ENCODE results near the gene PPL.

PPL gene

DNA sequence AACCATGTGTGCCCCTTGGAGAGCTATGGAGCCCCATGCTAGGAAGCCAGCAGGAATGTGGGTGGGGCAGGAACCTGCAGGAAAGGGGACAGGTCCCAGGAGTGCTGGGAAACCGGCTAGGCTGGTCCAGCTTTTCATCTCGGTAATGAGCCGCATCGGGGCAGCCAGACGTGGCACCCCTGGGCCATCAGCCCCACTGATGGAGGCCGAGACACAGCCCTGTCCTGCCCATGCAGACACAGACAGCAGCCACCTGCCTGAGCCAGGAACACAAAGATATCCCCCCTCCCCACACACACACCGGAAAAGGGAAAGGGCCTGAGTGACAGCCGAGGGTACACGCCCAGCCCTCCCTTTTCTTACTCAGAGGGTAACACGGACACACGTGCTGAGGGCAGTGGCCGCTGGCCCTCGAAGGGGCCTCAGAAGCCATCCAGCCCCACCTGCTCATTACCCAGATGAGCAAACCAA, 18.1 kb downstream of the PPL start:
- in situ Hi-C loops (cut with HindIII; ENCODE audit: low pct_ligation_motif_present, low sequenced_read_pairs), result no loop called here
- no peak overlapping the region for H3K27ac ChIP-seq

DNA sequence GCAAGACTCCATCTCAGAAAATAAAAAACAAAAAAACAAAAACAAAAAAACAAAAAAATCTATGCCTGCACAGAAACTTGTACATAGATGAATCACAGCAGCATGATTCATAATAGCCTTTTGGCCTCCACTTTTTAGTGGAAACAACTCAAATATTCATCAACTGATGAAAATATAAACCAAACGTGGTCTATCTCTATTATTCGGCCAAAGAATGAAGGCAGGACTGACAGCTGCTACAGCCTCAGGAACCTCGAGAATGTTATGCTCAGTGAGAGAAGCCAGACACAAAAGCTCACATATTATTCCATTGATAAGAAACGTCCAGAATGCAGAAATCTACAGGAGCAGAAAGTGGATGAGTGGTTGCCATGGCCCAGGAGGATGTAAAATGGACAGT, 19.8 kb downstream of the PPL start:
- Histone ChIP-seq H3K27ac (peak overlapping the region; percentile 61), H3K4me3 (ENCODE audit: low read depth, low read length) (no peak overlapping the region), H3K36me3 (replicated peaks) (no peaks in the 10 kb centered on the region), H3K27me3 (replicated peaks) (no peaks in the 10 kb centered on the region)
- TF ChIP-seq, protein P1, sequence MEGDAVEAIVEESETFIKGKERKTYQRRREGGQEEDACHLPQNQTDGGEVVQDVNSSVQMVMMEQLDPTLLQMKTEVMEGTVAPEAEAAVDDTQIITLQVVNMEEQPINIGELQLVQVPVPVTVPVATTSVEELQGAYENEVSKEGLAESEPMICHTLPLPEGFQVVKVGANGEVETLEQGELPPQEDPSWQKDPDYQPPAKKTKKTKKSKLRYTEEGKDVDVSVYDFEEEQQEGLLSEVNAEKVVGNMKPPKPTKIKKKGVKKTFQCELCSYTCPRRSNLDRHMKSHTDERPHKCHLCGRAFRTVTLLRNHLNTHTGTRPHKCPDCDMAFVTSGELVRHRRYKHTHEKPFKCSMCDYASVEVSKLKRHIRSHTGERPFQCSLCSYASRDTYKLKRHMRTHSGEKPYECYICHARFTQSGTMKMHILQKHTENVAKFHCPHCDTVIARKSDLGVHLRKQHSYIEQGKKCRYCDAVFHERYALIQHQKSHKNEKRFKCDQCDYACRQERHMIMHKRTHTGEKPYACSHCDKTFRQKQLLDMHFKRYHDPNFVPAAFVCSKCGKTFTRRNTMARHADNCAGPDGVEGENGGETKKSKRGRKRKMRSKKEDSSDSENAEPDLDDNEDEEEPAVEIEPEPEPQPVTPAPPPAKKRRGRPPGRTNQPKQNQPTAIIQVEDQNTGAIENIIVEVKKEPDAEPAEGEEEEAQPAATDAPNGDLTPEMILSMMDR (IDR thresholded peaks at IDR 0.05; ENCODE audit: low read depth, low read length, missing control alignments), result no peak
- in situ Hi-C loops (cut with HindIII; ENCODE audit: low pct_ligation_motif_present, low sequenced_read_pairs), result no loop called here
- DNase-seq, result peak; percentile 70

More for the DNA sequence above, 18.1 kb downstream of the PPL start:
- Histone ChIP-seq H3K4me3 (ENCODE audit: low read depth, low read length) (no peak overlapping the region), H3K36me3 (replicated peaks) (no peaks in the 10 kb centered on the region), H3K27me3 (replicated peaks) (peaks cover 4% of the 10 kb centered on the region)
- TF ChIP-seq, protein P1 (IDR thresholded peaks at IDR 0.05; ENCODE audit: low read depth, low read length, missing control alignments), result no peak
- DNase-seq, result no peak

DNA sequence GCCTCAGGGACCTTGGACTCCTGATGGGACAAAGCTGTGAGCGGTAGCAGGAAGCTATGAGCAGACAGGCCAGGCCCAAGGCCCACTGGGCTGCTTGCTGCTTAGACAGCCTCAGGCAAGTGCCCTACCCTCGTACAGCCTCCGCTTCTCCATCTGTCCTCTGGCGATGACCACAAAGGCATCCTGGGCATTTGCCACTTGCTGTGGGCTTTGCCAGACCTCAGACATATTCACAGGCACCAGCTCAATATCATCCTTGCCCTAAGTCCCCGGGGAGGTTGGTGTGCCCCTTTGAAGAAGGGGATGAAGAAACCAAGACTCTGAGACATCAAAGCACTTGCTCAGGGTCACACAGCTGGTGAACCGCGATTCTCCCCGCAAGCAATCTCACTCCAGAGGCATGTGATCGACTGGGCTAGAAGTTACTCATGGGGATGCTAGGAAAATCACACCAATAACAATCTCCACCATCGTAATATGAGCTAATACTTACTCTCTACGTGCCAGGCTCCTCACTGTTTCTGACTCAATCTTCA, 21.7 kb downstream of the PPL start:
- in situ Hi-C loops (cut with HindIII; ENCODE audit: low pct_ligation_motif_present, low sequenced_read_pairs), result no loop called here
- DNase-seq, result peak; percentile 94
- H3K27ac ChIP-seq, result peak overlapping the region; percentile 69
- TF ChIP-seq, protein P1 (IDR thresholded peaks at IDR 0.05; ENCODE audit: low read depth, low read length, missing control alignments), result no peak
- H3K36me3 ChIP-seq (replicated peaks), result no peaks in the 10 kb centered on the region
- H3K27me3 ChIP-seq (replicated peaks), result no peaks in the 10 kb centered on the region
- H3K4me3 ChIP-seq (ENCODE audit: low read depth, low read length), result no peak overlapping the region

DNA sequence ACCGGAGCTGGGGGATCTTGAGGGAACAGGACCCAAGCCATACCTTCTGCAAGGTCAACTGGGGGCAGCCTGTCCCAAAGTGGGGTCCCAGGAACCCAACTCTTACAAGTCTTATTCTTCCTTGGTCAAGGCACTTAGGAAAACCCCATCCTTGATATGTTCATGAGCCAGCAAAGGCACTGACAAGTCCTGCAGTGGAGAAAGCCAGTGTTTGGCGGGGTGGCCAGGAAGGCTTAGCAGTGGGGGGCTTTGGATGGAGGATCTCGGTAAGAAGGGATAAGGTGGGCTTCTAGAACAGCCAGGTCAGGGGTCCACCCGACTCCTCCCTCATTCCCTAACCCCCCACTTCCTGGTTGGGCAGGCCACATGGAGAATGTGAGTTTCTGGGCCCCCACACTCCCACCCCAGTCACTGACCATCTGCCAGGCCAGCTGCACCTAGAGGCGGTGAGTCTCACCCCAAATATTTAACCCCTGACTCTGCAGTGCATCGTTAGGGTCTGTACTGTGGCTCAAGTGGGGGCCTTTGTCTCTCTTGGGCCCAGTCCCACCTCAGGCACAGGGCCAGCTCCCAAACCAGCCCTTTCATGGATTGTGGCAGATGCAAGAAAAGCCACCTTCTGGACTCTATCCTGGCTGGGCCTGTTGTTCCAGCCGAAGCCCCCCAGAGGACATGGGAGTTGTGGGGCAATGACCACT, 22.3 kb downstream of the PPL start:
- Histone ChIP-seq H3K36me3 (replicated peaks) (no peaks in the 10 kb centered on the region), H3K27ac (peak overlapping the region; percentile 2), H3K4me3 (ENCODE audit: low read depth, low read length) (no peak overlapping the region), H3K27me3 (replicated peaks) (no peaks in the 10 kb centered on the region)
- TF ChIP-seq, protein P1 (IDR thresholded peaks at IDR 0.05; ENCODE audit: low read depth, low read length, missing control alignments), result no peak
- in situ Hi-C loops (cut with HindIII; ENCODE audit: low pct_ligation_motif_present, low sequenced_read_pairs), result no loop called here
- no peak for DNase-seq

DNA sequence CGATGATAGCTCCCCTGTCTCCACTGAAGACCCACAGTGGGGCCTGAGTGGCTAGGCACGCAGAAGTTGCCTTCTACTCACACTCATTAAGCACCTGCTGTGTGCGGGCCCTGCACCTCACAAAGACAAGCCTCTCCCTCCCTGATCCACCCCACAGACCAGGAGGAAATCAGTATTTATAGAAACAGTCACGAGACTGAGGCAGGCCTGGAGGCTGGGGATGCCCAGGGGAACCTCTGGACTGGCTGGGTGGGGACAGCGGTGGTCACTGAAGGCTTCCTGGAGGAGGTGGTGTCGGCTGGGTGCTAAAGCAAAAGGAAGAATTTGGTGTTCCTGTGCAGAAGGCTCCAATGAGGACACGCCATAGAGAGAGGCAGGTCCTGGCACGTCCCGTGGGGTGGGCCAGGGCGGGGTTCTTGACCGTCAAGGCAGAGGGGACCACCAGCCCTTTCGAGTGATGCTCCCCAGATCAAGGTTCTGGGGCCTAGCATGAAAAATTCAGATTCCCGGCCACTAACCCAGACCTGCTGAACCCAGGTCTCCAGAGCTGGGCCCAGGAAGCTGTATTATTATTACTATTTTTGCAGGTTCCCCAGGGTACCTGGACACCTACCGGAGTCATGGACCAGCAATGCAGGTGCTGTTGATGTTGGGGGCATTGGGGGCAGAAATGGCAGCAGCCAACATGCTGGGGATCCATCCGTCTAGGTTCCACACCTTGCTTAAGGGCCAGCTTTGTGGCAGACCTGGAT, 23.0 kb downstream of the PPL start:
- in situ Hi-C loops (cut with HindIII; ENCODE audit: low pct_ligation_motif_present, low sequenced_read_pairs), result no loop called here

More for the DNA sequence above, 23.0 kb downstream of the PPL start:
- TF ChIP-seq, protein P1 (IDR thresholded peaks at IDR 0.05; ENCODE audit: low read depth, low read length, missing control alignments), result no peak
- Histone ChIP-seq H3K4me3 (ENCODE audit: low read depth, low read length) (no peak overlapping the region), H3K36me3 (replicated peaks) (no peaks in the 10 kb centered on the region), H3K27me3 (replicated peaks) (no peaks in the 10 kb centered on the region), H3K27ac (no peak overlapping the region)
- no peak for DNase-seq

Measured in brain microvascular endothelial cell (primary cell).